ENCODE results near the gene CCDC78. TPM values are rescaled to one million over a fixed set of nuclear protein-coding genes. Genes with fewer than 3 reads are reported as not detected.

Gene CCDC78
- polyA plus RNA-seq, 1 experiment, result 2.4 TPM

DNA sequence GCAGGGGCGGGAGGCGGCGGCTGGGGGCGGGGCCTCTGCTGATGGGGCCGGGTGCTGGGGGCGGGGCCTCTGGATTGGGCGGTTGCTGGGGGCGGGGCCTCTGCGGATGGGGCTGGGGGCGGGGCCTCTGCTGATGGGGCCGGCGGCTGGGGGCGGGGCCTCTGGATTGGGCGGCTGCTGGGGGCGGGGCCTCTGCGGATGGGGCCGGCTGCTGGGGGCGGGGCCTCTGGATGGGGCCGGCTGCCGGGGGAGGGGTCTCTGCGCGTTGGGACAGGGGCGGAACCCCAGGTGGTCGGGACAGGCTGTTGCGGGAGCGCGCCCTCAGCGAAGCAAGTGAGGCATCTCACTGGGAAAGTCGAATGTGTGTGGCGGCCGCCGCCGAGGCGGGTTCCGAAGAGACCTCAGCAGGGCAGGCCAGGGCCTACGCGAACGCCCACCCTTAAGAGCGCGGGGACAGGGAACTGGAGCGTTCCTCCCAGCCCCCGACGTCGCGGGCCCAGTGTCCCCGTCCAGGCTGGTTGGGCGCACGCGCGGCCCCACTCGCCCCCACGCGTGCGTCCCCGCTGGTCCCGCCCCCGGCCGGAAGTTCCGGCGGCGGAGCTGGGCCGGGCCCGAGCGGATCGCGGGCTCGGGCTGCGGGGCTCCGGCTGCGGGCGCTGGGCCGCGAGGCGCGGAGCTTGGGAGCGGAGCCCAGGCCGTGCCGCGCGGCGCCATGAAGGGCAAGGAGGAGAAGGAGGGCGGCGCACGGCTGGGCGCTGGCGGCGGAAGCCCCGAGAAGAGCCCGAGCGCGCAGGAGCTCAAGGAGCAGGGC, 46.2 kb downstream of the CCDC78 start, which contains the start of gene STUB1:
STUB1 (plus strand) TSS at position 597 of the 811 bp plus-strand sequence; CDS start at position 713, 116 bp downstream.
- POLR2A ChIA-PET, result interaction anchor here (0.9 kb wide), 1 partner anchor 46 kb away, joined by 14 read pairs; no protein-coding TSS in a partner anchor
- Histone ChIP-seq H3K27me3 (ENCODE audit: control insufficient read depth, insufficient read depth, low read length) (no peaks in the 10 kb centered on the region), H3K4me3 (ENCODE audit: low read depth, low read length) (peak within 1 kb of the TSS; percentile 69), H3K36me3 (ENCODE audit: control insufficient read depth, insufficient read depth, low read length) (peaks cover 19% of the 10 kb centered on the region)
- CTCF ChIA-PET, result interaction anchor here (0.6 to 4.5 kb wide), 4 partner anchors 10 to 61 kb away, joined by 3 to 20 read pairs (median 5); partner anchors contain the start of genes CIAO3 and RHOT2
- DNase-seq (ENCODE audit: low read depth), result peak; percentile 23
- TF ChIP-seq, protein P1, sequence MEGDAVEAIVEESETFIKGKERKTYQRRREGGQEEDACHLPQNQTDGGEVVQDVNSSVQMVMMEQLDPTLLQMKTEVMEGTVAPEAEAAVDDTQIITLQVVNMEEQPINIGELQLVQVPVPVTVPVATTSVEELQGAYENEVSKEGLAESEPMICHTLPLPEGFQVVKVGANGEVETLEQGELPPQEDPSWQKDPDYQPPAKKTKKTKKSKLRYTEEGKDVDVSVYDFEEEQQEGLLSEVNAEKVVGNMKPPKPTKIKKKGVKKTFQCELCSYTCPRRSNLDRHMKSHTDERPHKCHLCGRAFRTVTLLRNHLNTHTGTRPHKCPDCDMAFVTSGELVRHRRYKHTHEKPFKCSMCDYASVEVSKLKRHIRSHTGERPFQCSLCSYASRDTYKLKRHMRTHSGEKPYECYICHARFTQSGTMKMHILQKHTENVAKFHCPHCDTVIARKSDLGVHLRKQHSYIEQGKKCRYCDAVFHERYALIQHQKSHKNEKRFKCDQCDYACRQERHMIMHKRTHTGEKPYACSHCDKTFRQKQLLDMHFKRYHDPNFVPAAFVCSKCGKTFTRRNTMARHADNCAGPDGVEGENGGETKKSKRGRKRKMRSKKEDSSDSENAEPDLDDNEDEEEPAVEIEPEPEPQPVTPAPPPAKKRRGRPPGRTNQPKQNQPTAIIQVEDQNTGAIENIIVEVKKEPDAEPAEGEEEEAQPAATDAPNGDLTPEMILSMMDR (IDR thresholded peaks at IDR 0.05; ENCODE audit: insufficient read depth, low read depth, low read length), result no peak

DNA sequence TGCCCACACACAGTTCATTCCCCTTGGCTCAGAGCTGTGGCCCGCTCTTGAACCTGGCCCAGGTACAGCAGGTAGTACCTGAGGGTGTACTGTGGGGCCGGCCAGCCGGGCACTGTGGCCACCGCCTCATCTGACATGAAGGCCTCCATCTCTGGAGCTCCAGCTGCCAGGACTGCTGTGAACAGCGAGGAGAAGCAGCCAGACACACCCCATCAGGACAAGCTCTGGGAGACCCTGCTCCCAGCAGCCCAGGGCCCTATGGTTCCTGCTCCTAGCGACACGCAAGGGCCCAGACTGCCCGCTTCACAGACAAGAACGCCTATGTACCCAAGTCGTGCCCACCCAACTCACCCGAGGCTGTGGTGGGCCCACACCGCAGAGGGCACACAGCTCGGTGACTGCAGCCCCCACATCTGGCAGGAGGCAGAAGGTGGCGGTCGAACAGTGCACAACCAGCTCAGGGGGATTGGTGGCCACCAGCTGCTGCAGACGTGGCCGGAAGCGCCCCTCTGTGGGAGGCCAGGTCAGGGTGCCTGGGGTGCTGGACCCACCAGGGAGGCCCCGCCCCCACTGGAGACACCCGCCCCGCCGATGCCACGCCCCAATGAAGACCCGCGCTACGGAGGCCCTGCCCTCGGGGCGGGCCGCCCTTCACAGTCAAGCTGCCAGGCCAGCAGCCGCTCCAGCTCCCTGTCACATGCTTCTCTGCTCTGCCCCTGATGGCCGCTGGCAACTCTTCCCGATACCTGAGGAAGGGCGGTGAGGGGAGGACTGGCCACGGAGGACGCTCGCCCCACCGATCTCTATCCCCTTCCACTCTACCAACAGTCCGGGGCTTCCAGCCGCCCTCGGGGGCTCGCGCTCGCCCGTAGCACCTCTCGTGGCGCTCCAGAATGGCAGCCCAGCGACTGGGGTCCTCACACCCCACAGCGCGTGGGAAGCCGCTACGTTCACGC, 47.1 kb downstream of the CCDC78 start:
- no peak for DNase-seq (ENCODE audit: low read depth)
- ChIA-PET CTCF (interaction anchor here (1.6 to 4.5 kb wide), 2 partner anchors 12 to 62 kb away, joined by 3 to 20 read pairs; partner anchors contain the start of genes CIAO3 and RHOT2), POLR2A (interaction anchor here (0.9 kb wide), 1 partner anchor 45 kb away, joined by 14 read pairs; no protein-coding TSS in a partner anchor)
- H3K36me3 ChIP-seq (ENCODE audit: control insufficient read depth, insufficient read depth, low read length), result peaks cover 20% of the 10 kb centered on the region
- no peaks in the 10 kb centered on the region for H3K27me3 ChIP-seq (ENCODE audit: control insufficient read depth, insufficient read depth, low read length)
- TF ChIP-seq, protein P1 (IDR thresholded peaks at IDR 0.05; ENCODE audit: insufficient read depth, low read depth, low read length), result no peak
- H3K4me3 ChIP-seq (ENCODE audit: low read depth, low read length), result peak overlapping the region; percentile 50

DNA sequence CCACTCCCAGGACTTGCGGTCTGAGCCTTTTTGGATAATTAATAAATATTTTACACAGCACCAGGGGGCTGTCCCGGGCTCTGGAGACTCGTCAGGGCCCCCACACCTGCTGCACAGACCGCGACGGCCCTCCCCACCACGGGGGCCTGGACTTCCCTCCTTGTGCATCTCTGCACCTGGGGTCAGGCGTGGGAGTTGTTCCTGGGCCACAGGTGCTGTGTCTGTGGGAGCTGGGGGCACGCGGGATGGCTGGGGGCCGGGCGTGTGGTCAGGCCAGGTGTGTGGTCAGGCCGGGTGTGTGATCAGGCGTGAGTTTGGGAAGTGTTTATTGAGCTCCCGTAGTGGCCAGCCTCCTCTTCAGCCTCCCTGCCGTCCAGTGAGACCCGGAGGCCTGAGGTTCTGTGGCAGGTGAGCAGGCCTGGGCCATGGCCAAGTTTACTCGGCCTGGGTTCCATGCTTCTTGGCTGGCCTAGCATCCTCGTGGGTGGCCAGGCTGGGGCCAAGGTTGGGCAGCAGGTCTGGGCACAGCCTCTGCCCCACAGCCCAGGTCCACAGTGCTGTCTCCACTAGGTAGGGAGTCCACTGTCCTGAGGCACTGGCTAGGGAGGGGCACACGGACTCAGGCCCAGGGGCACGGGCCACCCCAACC, 47.9 kb downstream of the CCDC78 start:
- Histone ChIP-seq H3K4me3 (ENCODE audit: low read depth, low read length) (no peak overlapping the region), H3K27me3 (ENCODE audit: control insufficient read depth, insufficient read depth, low read length) (no peaks in the 10 kb centered on the region), H3K36me3 (ENCODE audit: control insufficient read depth, insufficient read depth, low read length) (peaks cover 23% of the 10 kb centered on the region)
- CTCF ChIA-PET, result interaction anchor here (4.5 kb wide), 1 partner anchor 11 kb away, joined by 20 read pairs; the partner anchor contains the start of gene RHOT2
- DNase-seq (ENCODE audit: low read depth), result no peak
- TF ChIP-seq, protein P1 (IDR thresholded peaks at IDR 0.05; ENCODE audit: insufficient read depth, low read depth, low read length), result no peak
- POLR2A ChIA-PET, result no interaction called here

DNA sequence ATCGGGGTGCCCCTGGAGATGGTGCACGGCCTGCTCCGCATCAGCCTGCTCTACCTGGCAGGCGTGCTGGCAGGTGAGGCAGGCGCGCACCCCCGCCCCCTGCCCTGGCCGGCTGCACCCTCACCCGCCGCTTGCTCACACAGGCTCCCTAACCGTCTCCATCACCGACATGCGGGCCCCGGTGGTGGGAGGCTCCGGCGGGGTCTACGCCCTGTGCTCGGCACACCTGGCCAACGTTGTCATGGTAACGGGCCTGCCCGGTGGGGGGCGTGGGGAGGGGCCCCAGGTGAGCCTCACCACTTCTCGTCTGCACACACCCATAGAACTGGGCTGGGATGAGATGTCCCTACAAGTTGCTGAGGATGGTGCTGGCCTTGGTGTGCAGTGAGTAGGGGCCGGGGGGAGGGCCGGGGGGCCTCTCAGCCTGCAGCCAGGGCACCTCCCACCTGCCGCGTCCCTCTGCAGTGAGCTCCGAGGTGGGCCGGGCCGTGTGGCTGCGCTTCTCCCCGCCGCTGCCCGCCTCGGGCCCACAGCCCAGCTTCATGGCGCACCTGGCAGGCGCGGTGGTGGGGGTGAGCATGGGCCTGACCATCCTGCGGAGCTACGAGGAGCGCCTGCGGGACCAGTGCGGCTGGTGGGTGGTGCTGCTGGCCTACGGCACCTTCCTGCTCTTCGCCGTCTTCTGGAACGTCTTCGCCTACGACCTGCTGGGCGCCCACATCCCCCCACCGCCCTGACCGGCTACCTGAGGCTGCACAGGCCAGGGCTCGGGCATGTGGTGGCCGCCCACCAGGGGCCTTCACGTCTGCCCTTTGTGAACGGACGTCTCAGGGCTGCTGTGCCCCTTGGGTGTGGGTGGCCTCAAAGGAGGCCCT, 48.7 kb downstream of the CCDC78 start:
- peaks cover 23% of the 10 kb centered on the region for H3K36me3 ChIP-seq (ENCODE audit: control insufficient read depth, insufficient read depth, low read length)
- POLR2A ChIA-PET, result no interaction called here
- no peaks in the 10 kb centered on the region for H3K27me3 ChIP-seq (ENCODE audit: control insufficient read depth, insufficient read depth, low read length)
- no peak for DNase-seq (ENCODE audit: low read depth)
- H3K4me3 ChIP-seq (ENCODE audit: low read depth, low read length), result no peak overlapping the region
- TF ChIP-seq, protein P1 (IDR thresholded peaks at IDR 0.05; ENCODE audit: insufficient read depth, low read depth, low read length), result no peak
- CTCF ChIA-PET, result interaction anchor here (1.9 kb wide), 1 partner anchor 10 kb away, joined by 6 read pairs; the partner anchor contains the start of gene RHOT2
